ENCODE data around the gene REPS1. TPM values are rescaled to one million over a fixed set of nuclear protein-coding genes. Genes with fewer than 3 reads are reported as not detected.

REPS1 gene
- total RNA-seq, 1 experiment from 2014 or later = 66.7 TPM

DNA sequence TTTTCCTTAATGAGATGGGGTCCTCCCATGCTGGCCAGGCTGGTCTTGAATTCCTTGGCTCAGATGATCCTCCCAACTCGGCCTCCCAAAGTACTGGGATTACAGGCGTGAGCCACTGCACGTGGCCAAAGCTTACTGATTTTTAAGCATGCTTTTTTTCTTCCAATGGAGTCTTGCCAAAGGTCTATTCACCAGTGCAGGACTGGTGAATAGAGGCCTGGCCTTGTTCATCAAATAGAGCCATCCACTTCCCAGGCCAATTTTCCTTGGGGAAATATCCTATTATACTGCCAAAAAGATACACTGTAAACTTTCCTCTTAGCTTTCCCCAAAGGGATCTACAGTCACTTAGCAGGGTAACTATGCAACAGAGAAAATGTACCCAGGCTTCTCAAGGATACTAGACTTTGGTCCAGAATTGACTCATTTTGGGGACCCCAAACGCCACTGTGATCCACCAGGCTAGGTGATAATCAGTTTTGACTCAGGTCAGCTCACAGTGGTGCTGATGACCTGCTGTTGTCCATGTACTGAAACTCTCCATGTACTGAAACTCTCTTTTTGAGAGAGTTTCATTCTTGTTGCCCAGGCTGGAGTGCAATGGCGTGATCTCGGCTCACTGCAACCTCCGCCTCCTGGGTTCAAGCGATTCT is 91.8 kb downstream of the REPS1 start:
- H3K36me3 ChIP-seq = no peaks in the 10 kb centered on the region; the same call in 1 of the 2 replicates
- H3K27ac ChIP-seq = no peak overlapping the region
- no peak overlapping the region for H3K4me3 ChIP-seq
- DNase-seq = no peak
- H3K4me1 ChIP-seq = peaks cover 13% of the 10 kb centered on the region
- no peaks in the 10 kb centered on the region for H3K27me3 ChIP-seq
- no peaks in the 10 kb centered on the region for H3K9me3 ChIP-seq (replicated peaks)

DNA sequence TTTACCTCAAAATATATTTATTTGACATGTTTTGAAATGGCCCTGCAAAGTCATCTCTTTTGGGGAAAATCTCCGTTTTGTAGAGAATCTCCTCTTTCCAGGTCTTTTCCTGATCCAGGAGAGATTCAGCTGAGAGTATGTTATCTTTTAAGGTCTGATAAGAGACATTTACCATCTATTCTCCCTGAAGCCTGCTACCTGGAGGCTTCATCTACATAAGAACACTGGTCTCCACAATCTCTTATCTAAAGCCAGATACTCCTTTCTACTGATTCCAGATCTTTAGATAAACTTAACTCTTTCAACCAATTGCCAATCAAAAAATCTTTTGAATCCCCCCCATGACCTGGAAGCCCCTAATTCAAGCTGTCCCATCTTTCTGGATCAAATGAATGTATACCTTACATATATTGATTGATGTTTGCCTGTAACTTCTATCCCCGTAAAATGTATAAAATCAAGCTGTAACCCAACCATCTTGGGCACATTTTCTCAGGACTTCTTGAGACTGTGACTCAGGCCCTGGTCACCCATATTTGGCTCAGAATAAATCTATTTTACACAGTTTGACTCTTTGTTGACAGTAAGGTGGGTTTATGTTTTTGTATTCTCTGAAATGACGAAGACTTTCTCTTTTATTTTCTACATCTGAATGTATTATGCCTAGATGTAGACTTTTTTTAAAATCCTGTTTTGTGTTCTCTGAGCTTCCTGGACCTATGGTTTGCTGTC is 96.6 kb downstream of the REPS1 start:
- no peak for DNase-seq

DNA sequence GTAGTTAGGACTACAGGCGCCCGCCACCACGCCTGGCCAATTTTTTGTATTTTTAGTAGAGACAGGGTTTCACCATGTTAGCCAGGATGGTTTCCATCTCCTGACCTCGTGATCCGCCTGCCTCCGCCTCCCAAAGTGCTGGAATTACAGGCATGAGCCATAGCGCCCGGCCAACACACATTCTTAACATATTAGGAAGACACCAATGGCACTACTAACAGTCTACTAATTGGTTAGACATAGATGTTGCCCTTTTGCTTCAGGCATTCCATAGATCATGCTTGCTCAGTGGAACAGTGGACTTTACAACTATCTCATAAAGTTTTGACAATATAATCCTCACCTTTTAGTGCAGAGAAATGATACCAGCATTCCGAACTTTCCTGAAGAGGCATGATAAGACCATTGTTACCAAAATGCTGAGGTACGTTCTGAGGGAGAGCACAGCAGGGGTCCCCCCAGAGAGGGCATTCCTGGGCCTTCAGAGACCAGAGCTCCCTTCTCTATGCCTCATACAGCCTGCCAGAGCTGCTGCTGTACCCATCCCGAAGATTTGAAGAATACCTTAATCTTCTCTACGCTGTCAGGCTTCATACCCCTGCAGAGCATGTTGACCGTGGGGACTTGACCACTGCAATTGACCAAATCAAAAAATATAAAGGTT is 102.8 kb downstream of the REPS1 start:
- no peak for DNase-seq
- no peak overlapping the region for H3K27ac ChIP-seq
- H3K27me3 ChIP-seq = no peaks in the 10 kb centered on the region
- no peaks in the 10 kb centered on the region for H3K4me1 ChIP-seq
- no peaks in the 10 kb centered on the region for H3K9me3 ChIP-seq (replicated peaks)
- no peaks in the 10 kb centered on the region for H3K36me3 ChIP-seq
- H3K4me3 ChIP-seq = no peak overlapping the region

More for the DNA sequence above, 96.6 kb downstream of the REPS1 start:
- H3K4me3 ChIP-seq = no peak overlapping the region
- no peaks in the 10 kb centered on the region; the same call in 1 of the 2 replicates for H3K36me3 ChIP-seq
- no peak overlapping the region for H3K27ac ChIP-seq
- H3K9me3 ChIP-seq (replicated peaks) = no peaks in the 10 kb centered on the region
- no peaks in the 10 kb centered on the region; the same call in 1 of the 2 replicates for H3K4me1 ChIP-seq
- no peaks in the 10 kb centered on the region for H3K27me3 ChIP-seq

DNA sequence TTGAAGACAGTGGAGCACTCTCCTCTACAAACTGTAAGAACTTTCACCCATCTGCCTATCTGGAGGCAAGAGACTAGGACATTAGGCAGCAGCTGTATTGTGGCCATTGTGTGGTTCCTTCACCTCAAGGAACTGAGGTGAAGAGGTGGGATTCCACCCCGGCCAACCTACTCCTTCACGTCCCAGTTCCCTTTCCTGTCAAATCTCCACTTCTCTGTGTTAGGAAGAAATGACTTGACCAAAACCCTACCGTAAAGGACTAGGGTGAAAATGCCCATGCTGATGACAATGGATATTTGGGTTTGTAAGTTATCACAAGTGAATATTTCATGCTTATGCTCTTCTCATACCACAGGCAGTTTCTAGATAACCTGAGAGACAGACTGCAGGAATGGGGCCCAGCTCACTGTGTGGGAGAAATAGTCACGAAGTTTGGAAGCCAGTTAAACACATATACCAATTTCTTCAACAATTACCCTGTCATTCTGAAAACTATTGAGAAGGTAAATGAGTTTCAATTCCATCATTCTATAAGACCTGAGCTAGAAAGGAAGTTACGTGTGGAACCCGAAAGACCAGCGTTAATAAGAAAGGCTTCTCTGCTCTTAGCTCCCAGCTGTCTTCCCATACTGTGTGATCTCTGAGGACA is 105.6 kb downstream of the REPS1 start:
- Histone ChIP-seq H3K36me3 (no peaks in the 10 kb centered on the region), H3K27ac (no peak overlapping the region), H3K27me3 (no peaks in the 10 kb centered on the region), H3K4me3 (no peak overlapping the region), H3K4me1 (no peaks in the 10 kb centered on the region), H3K9me3 (replicated peaks) (no peaks in the 10 kb centered on the region)
- DNase-seq = no peak

DNA sequence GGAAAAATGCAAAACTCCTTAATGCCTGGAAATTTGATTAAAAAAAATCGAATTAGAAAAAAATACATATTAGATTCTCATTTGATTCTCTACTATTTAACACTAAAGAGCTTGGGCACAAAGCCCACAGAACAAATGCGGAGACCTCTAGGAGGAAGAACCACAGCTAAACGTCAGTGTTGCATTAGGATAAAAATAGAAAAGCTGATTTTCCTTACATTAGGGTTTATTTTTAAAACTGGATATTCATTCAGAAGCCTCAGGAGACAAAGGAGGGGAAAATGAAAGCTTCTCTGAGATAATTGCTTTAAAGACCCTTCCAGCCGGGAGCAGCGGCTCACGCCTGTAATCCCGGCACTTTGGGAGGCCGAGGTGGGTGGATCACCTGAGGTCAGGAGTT is 114.9 kb downstream of the REPS1 start:
- 0 out of 2 replicates have a peak, but pooled peaks cover 3% of the 10 kb centered on the region for H3K9me3 ChIP-seq (replicated peaks)
- H3K36me3 ChIP-seq = no peaks in the 10 kb centered on the region
- DNase-seq = no peak
- no peak overlapping the region for H3K27ac ChIP-seq
- no peak overlapping the region for H3K4me3 ChIP-seq
- no peaks in the 10 kb centered on the region for H3K27me3 ChIP-seq
- no peaks in the 10 kb centered on the region for H3K4me1 ChIP-seq

DNA sequence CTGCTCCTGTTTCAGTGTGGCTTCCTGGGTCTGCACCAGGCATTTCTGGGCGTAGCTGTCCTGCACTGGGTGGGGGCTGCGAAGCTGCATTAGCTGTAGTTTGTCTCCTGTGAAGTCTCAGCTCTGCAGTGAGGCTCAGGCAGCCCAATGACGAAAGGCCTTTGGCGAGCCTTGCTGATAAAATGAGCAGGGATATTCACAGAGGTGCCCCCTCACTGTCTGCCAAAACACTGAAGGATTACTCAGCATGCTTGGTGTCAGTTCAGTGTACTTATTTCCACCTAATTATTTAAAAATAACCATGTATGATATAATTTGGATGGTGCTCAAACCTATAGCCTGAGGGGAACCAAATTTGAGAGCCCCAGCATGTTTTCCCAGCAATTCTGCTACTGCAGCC is 118.7 kb downstream of the REPS1 start:
- no peaks in the 10 kb centered on the region; the same call in 1 of the 2 replicates for H3K4me1 ChIP-seq
- H3K27me3 ChIP-seq = no peaks in the 10 kb centered on the region
- H3K9me3 ChIP-seq (replicated peaks) = 0 out of 2 replicates have a peak, but pooled peaks cover 3% of the 10 kb centered on the region
- no peak overlapping the region for H3K27ac ChIP-seq
- H3K4me3 ChIP-seq = no peak overlapping the region
- peak in 1 of 2 experiments; percentile 14 for DNase-seq
- no peaks in the 10 kb centered on the region for H3K36me3 ChIP-seq

DNA sequence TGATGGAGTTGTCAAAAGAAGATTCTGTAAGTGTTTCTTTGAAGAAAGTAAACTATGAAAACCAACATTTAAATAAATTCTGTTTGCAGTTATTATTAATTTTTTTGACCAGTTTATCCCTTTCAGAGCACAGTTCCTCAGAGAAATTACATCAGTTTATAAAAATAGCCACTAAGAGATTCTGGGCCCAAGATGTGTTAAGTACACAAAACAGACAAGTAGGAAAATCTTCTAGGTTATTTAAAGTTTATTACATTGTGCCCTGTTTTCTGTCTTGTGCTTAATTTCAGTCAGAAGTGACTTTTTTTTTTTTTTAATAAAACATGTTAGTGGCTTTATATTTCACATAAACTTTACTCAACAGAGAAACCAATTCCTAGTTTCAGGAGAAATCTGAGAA is 119.9 kb downstream of the REPS1 start:
- H3K4me1 ChIP-seq = no peaks in the 10 kb centered on the region; the same call in 1 of the 2 replicates
- H3K9me3 ChIP-seq (replicated peaks) = 0 out of 2 replicates have a peak, but pooled peaks cover 3% of the 10 kb centered on the region
- no peak overlapping the region for H3K4me3 ChIP-seq
- no peaks in the 10 kb centered on the region for H3K36me3 ChIP-seq
- H3K27me3 ChIP-seq = no peaks in the 10 kb centered on the region
- no peak overlapping the region for H3K27ac ChIP-seq
- DNase-seq = no peak

DNA sequence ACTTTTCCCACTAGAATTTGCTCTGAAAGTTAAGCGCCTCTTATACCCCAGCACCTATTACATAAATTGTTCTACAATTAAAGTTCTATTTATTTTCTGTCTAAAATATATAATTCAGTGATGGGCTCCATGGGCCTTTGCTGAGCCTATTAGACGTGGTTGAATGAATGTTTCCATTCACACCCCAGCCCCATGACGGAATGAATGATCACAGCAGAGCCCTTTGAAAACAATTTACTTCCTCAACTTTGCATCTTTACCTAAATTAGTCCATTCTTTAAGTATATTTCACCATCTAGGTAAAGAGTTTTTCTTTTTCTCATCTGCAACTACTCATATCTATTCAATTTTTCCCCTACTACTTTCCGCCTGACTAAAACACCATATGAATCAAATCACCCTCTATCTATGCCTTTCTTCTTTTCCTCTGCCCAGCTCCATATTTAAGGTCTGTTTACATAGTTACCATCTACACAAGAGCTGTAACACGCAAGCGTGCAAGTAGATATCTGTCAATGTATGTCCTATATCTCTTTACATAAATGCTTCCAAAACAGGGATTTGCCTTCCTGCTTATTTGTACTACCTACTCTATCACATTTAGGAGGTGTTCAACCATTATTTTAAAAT is 122.5 kb downstream of the REPS1 start:
- DNase-seq = no peak
- H3K27me3 ChIP-seq = no peaks in the 10 kb centered on the region
- no peaks in the 10 kb centered on the region for H3K9me3 ChIP-seq (replicated peaks)
- H3K4me1 ChIP-seq = no peaks in the 10 kb centered on the region; the same call in 1 of the 2 replicates
- H3K27ac ChIP-seq = no peak overlapping the region
- no peak overlapping the region for H3K4me3 ChIP-seq
- no peaks in the 10 kb centered on the region for H3K36me3 ChIP-seq

DNA sequence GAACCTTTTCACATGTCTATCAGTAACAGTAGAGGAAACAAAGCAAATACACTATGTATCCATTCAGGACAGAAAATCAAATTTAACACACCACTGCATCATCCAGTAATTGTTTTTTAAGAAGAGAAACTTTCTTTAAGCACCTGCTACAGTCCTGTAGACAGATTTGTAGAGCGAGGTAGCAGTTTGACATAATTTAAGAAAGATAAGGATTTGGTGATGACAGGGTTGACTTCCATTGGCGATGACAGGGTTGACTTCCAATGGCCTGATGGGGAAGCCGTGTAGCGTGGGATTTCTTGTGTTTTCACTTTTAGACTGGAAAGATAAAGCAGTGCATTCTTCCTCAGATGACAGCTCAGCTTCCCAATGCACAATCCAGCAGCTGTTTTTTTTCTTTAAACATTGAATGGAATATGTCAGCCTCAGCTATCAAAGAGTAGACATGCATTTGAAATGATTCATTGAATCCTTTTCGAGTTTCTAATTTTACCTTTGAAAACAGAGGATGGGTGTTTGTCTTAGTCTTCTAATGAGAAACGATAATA is 123.6 kb downstream of the REPS1 start:
- no peak overlapping the region for H3K4me3 ChIP-seq
- H3K27ac ChIP-seq = no peak overlapping the region
- peak in 1 of 2 experiments; percentile 26 for DNase-seq
- H3K27me3 ChIP-seq = no peaks in the 10 kb centered on the region
- H3K36me3 ChIP-seq = no peaks in the 10 kb centered on the region
- no peaks in the 10 kb centered on the region for H3K9me3 ChIP-seq (replicated peaks)
- no peaks in the 10 kb centered on the region; the same call in 1 of the 2 replicates for H3K4me1 ChIP-seq

DNA sequence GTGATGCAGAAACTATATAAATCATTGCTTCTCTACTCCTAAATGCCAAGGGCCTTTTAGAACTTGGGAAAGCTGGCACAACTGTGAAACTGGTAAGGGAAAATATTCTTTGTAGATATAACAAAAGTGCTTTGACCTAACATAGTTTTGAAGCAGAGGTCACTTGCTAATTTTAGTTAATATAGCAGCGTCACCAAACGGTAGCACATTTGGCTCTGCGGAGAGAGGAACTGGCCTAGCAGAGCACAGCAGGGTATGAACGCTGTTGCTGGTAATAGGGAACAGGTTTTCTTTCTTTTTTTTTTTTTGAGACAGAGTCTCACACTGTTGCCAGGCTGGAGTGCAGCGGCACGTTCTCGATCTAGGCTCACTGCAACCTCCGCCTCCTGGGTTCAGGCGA is 124.7 kb downstream of the REPS1 start:
- Histone ChIP-seq H3K27me3 (no peaks in the 10 kb centered on the region), H3K27ac (no peak overlapping the region), H3K4me1 (no peaks in the 10 kb centered on the region; the same call in 1 of the 2 replicates), H3K4me3 (no peak overlapping the region), H3K36me3 (no peaks in the 10 kb centered on the region), H3K9me3 (replicated peaks) (no peaks in the 10 kb centered on the region)
- no peak for DNase-seq

DNA sequence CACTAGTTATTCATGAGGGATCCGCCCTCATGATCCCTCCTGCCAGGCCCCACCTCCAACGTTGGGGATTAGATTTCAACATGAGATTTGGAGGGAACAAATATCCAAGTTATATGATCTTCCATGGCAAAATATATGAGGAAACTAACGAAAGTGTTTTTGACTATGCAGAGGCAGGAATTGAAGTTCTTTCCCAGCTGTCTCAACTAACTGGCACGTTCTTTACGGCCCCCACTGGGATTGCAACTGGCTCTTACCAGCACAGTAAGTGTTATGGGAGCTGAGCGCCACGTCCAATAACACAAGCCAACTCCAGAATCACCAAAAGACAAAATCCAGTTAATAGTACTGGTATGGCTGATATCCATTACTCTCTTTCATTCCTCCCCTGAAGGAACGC is 125.6 kb downstream of the REPS1 start:
- Histone ChIP-seq H3K27me3 (no peaks in the 10 kb centered on the region), H3K36me3 (no peaks in the 10 kb centered on the region), H3K9me3 (replicated peaks) (no peaks in the 10 kb centered on the region), H3K4me3 (no peak overlapping the region), H3K4me1 (no peaks in the 10 kb centered on the region; the same call in 1 of the 2 replicates), H3K27ac (no peak overlapping the region)
- peak in 1 of 2 experiments; percentile 14 for DNase-seq

DNA sequence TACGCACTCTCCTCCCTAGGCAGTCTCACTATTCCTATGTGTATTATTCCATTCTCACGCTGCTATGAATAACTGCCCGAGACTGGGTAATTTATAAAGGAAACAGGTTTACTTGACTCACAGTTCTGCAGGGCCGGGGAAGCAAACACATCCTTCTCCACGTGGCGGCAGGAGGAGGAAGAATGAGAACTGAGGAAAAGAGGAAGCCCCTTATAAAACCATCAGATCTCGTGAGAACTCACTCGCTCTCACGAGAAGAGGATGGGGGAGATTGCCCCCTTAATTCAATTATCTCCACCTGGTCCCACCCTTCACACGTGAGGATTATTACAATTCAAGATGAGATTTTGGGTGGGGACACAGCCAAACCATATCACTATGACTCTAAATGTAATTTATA is 130.3 kb downstream of the REPS1 start:
- Histone ChIP-seq H3K27me3 (no peaks in the 10 kb centered on the region), H3K27ac (no peak overlapping the region), H3K36me3 (no peaks in the 10 kb centered on the region), H3K4me3 (no peak overlapping the region), H3K4me1 (no peaks in the 10 kb centered on the region), H3K9me3 (replicated peaks) (no peaks in the 10 kb centered on the region)
- DNase-seq = no peak

DNA sequence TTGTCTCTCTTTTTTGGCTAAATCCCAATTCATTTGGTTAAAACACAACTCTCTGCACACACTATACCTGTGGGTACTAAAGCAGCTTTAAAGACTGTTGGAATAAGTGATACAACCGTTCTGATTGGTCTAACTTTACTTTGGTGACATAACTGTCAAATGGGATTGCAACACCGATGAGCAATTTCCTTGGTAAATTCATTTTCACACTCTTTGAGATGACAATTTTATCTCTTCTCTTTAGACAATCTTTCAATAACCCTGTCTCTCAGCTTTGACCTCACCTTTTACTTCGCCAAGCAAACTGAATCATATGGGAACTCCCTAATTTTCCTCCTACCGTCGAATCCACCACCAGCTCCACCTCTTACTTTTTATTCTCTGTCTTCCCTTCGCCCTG is 131.4 kb downstream of the REPS1 start:
- H3K27me3 ChIP-seq = no peaks in the 10 kb centered on the region
- H3K36me3 ChIP-seq = no peaks in the 10 kb centered on the region
- no peak for DNase-seq
- H3K4me1 ChIP-seq = no peaks in the 10 kb centered on the region
- H3K27ac ChIP-seq = no peak overlapping the region
- H3K4me3 ChIP-seq = no peak overlapping the region
- no peaks in the 10 kb centered on the region for H3K9me3 ChIP-seq (replicated peaks)
